Right renal cortex interstitium (tissue), 3 donors: ENCODE measurements around the gene OR2H2. TPM values are rescaled to one million over a fixed set of nuclear protein-coding genes. Genes with fewer than 3 reads are reported as not detected.

Source experiments
- DNase-seq, 3 donors: peaks; one replicate each; pipeline ENCODE4 v3.0.0-alpha.2; 2013; ENCODE audit warnings: low read depth in 3 of 3, low spot score in 2 of 3
- polyA plus RNA-seq, 3 donors: library from polyadenylated mRNA; unstranded; fragments of 120-200 nt; gene quantifications; one replicate each; pipeline ENCODE4 v1.2.1, GENCODE V29; 2013; ENCODE audit not compliant: insufficient read length in 3 of 3

OR2H2 gene
- polyA plus RNA-seq = under 1 TPM in 2 of 3 donors, not detected in 1; 0.07 to 0.18 TPM

DNA sequence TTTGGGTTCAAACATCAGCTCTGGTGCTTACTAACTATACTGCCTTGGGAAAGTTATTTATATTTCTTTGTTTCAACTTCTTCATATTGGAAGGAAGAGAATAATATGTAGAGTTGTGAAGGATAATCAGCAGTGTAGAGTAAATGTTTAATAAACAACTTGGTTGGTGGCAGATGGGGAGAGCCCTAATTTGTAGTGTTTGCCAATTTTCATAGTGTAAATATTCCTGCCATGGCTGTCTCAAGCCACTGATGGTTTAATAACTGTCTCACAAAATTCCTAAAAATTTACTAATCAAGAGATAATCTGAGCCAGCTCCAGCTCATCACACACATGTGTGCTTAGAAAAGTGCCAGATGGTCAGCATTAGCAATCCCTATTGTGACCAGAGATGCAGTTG is at the start of gene OR2H2:
Gene OR2H2, plus strand, starts transcription at position 301 of the 400 bp plus-strand sequence. CDS start 2,824 bp downstream, outside the sequence.
- DNase-seq = no peak

- DNase-seq = no peak
Observed at GRCh38 chr6:29537714-29538403, 47.1 kb upstream of the OR2H2 start.

DNA sequence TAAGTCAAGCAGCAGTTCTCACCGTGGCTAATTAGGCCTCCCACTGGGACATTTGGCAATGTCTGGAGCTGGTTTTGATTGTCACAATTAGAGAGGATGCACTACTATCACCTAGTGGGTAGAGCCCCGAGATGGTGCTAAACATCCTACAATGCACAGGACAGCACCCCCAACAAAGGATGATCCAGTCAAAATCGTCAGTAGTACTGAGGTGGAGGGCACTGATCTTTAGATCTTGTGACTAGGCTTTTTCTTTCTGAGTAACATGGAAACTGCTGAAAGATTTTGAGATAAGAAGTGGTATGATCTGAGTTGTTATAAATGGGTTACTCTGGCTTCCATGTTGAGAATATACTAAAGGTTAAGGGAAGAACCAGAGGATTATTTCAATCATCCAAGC is 37.3 kb upstream of the OR2H2 start:
- DNase-seq = no peak

DNA sequence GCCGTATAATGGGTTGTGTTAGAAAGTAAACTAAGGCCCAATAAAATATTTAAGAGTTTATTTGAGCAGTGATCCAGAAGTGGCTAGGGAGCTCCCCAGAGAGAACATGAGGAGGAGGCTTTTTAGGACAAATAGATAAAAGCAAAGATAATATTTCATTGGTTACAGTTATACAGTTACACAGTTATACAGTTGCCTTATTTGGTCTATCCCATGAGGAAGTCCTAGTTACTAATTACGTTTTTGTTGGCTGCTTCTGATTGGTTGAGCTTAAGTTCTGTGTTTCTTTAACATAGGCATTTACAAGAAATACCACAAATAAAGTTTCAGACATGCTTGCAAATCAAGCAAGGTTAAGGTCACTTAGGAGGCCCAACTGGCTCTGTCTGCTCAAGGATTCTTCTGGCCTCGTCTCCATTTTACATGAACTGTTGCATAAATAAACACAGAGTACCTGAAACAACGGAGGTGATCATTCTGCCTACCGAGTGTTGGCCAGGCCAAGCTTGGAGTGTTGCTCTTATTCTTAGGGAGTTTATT is 32.3 kb upstream of the OR2H2 start:
- DNase-seq = peak; percentile 51 to 65 (median 61)

- DNase-seq = peak; percentile 18 to 41 (median 19)
Observed at GRCh38 chr6:29553268-29554057, 31.5 kb upstream of the OR2H2 start.

DNA sequence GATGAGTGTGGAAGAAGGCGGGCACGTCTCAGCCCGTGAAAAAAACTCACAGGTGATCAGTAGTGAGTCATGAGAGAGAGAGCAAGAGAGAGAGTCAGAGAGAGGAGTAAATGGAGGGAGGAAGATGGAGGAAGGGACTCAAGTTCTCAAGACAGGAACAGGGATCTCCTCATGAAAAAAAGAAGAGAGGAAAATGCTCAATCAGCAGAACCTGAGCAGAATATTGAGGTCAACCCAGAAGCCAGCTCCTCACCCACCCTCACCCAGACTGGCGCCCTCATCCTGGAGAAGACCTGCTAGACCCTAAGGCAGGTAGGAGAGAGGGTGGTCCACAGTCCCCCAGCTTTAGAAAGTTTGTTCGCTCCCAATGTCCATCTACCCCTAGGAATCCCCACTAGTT is 30.2 kb upstream of the OR2H2 start:
- DNase-seq = no peak

GRCh38 chr6:29557320-29557719 is 27.6 kb upstream of the OR2H2 start:
- DNase-seq = no peak

GRCh38 chr6:29558439-29559079 is 26.4 kb upstream of the OR2H2 start:
- DNase-seq = no peak

- DNase-seq = no peak
Observed at GRCh38 chr6:29559524-29560287, 25.2 kb upstream of the OR2H2 start, which contains the start of gene UBD. Gene UBD, minus strand, starts transcription at chr6:29559732. Its CDS starts 31 bp downstream, at chr6:29559701.

DNA sequence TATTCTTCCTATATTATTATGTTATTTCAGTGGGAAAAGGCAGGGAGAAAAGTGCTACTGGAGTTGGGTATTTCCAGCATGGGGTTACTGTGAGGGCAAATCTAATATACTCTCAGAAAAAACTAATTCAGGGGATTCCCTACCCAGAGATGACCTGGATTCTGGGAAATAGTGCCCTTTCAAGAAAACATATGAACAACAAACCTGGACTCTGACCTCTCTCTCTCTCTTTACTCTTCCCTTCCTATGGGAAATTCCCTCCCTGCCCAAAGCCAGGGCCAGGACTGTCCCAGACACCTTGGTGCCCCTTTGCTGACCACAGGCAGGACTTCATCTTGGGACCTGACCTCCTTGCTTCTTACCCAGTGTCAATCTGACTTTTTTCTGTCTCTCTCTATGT is 23.8 kb upstream of the OR2H2 start:
- DNase-seq = no peak

DNA sequence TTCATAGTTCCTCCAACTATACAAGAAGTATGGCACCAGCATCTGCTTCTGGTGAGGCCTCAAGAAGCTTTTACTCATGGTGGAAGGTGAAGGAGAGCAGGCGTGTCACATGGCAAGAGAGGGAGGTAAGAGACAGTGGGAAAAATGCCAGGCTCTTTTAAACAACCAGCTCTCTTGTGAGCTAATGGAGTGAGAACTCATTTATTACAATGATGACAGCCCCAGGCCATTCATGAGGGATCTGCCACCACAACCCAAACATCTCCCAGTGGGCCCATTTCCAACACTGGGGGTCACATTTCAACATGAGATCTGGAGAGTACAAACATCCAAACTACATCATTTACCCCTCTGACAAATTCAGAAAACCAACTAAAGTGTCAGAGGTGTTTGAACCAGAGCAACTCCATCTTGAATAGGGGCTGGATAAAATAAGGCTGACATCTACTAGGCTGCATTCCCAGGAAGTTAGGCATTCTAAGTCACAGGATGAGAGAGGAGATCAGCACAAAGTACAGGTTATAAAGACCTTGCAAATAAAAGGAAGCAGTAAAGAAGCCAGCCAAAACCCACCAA is 23.2 kb upstream of the OR2H2 start:
- DNase-seq = no peak

DNA sequence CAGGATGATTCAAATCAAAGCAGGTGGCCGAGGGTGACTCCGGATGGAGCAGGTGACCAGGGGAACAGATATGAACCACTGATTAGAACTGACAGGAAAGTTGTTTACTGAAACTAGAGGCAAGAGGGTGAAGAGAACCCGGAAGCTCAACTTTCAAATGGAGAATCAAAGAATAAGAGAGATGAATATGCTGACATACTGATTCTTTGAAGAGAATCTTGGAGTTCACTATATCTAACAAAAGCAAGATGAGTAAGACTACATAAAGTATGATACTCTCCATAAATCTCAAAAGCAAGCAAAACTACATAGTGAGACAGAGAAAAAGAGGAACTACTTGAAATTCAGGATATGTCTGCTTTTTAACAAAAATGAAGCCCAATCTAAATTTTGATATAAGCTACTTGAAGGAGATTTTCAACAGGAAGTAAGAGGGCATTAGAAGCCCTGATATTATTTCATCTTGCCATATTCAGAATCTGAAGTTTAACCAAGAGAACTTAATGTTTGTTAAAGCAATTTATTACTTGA is 21.4 kb upstream of the OR2H2 start:
- DNase-seq = no peak

GRCh38 chr6:29564875-29565274 is 20.0 kb upstream of the OR2H2 start:
- no peak for DNase-seq

- DNase-seq = no peak
Observed at GRCh38 chr6:29566856-29567255, 18.1 kb upstream of the OR2H2 start.

DNA sequence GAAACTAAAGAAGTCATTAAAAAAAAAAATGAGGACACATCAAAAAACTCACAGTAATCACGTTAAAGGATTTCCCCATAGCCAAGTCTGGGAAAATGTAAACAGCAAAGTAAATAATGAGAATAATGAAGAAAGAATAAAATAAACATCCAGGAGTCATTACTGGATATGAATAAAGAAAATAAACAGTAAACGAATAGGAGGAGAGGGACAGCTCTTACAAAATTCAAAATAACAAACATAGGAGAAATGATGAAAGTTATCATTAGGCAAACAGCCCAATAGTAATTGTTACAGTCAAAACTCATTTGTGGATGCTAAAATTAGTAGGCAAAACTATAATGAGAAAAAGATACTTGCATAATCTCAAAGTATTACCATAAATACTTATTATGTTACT is 17.4 kb upstream of the OR2H2 start:
- DNase-seq = no peak

- no peak for DNase-seq
Observed at GRCh38 chr6:29567991-29568390, 16.9 kb upstream of the OR2H2 start.

- DNase-seq = no peak
Observed at GRCh38 chr6:29576056-29576455, 8.9 kb upstream of the OR2H2 start.

DNA sequence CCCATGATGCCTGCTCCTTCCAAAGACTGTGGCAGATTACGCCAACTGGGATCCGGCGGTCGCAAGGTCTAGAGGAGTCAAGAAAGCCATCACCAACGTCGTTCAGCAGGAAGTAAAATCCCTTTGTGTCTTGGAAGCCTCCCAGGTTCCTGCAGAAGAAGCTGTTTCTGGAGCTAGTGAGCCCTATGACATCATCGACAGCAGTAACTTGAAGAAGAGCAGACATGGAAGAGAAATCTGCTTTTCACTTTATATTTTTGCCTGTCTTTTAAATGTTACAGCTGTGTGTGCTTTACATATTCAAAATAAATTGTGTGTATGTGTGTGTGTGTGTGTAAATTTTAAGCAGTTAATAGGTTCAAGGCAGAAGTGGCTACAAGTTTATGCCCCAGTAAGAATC is 7.4 kb upstream of the OR2H2 start:
- DNase-seq = no peak

GRCh38 chr6:29589423-29590048 is 4.6 kb downstream of the OR2H2 start:
- peak; percentile 19 to 26 (median 20) for DNase-seq
